Mesothelial cell of epicardium (in vitro differentiated cells): Measurements from ENCODE around the gene DGAT2. TPM values are rescaled to one million over a fixed set of nuclear protein-coding genes. Genes with fewer than 3 reads are reported as not detected.

ENCODE experiments used
- DNase-seq, 2 experiments: peaks; one replicate each; pipeline ENCODE4 v3.0.0; 2021; ENCODE audit warnings: low spot score in 2 of 2; ENCODE audit not compliant: unreplicated experiment in 2 of 2
- H3K27ac Mint-ChIP-seq: 2 replicates; pipeline ENCODE4 v1.8.0; 2021; ENCODE audit warnings: mixed read lengths
- H3K27me3 Mint-ChIP-seq: 2 replicates; pipeline ENCODE4 v1.8.0; 2021; ENCODE audit warnings: low read depth, mixed read lengths
- H3K36me3 Mint-ChIP-seq: 2 replicates; pipeline ENCODE4 v1.8.0; 2021; ENCODE audit warnings: mixed read lengths
- H3K4me1 Mint-ChIP-seq: 2 replicates; pipeline ENCODE4 v1.8.0; 2021; ENCODE audit warnings: mixed read lengths
- H3K4me3 Mint-ChIP-seq: 2 replicates; pipeline ENCODE4 v1.8.0; 2021; ENCODE audit warnings: mild to moderate bottlenecking, moderate library complexity, mixed read lengths
- H3K9me3 Mint-ChIP-seq: 2 replicates; pipeline ENCODE4 v1.8.0; 2021; ENCODE audit warnings: mixed read lengths
- total RNA-seq: library from RNA; stranded (reverse); gene quantifications from 3 replicates; pipeline ENCODE4 v1.2.1, GENCODE V29; 2021
- TF ChIP-seq, protein P1 (sequence below): fragments of 200-600 bp; sonication (generic); IDR thresholded peaks from one replicate; pipeline ENCODE4 v1.5.0; 2021; ENCODE audit warnings: antibody characterized with exemption; ENCODE audit not compliant: unreplicated experiment

Gene DGAT2
- total RNA-seq, 1 donor from 2014 or later: 1.3 TPM

GRCh38 chr11:75786101-75786736 is 17.6 kb downstream of the DGAT2 start:
- Mint-ChIP-seq H3K4me3 (no peak overlapping the region), H3K4me1 (no peaks in the 10 kb centered on the region), H3K9me3 (no peaks in the 10 kb centered on the region), H3K27me3 (no peaks in the 10 kb centered on the region), H3K27ac (no peak overlapping the region), H3K36me3 (no peaks in the 10 kb centered on the region)
- TF ChIP-seq, protein P1, sequence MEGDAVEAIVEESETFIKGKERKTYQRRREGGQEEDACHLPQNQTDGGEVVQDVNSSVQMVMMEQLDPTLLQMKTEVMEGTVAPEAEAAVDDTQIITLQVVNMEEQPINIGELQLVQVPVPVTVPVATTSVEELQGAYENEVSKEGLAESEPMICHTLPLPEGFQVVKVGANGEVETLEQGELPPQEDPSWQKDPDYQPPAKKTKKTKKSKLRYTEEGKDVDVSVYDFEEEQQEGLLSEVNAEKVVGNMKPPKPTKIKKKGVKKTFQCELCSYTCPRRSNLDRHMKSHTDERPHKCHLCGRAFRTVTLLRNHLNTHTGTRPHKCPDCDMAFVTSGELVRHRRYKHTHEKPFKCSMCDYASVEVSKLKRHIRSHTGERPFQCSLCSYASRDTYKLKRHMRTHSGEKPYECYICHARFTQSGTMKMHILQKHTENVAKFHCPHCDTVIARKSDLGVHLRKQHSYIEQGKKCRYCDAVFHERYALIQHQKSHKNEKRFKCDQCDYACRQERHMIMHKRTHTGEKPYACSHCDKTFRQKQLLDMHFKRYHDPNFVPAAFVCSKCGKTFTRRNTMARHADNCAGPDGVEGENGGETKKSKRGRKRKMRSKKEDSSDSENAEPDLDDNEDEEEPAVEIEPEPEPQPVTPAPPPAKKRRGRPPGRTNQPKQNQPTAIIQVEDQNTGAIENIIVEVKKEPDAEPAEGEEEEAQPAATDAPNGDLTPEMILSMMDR: no peak
- no peak for DNase-seq

- TF ChIP-seq, protein P1: no peak
- no peak overlapping the region for H3K4me3 Mint-ChIP-seq
- no peaks in the 10 kb centered on the region for H3K9me3 Mint-ChIP-seq
- H3K4me1 Mint-ChIP-seq: peaks cover 5% of the 10 kb centered on the region
- no peak overlapping the region for H3K27ac Mint-ChIP-seq
- DNase-seq: no peak
- no peaks in the 10 kb centered on the region for H3K36me3 Mint-ChIP-seq
- H3K27me3 Mint-ChIP-seq: no peaks in the 10 kb centered on the region
Observed at GRCh38 chr11:75789521-75789920, 20.9 kb downstream of the DGAT2 start.

- no peak overlapping the region for H3K4me3 Mint-ChIP-seq
- no peak for DNase-seq
- H3K27me3 Mint-ChIP-seq: no peaks in the 10 kb centered on the region
- no peaks in the 10 kb centered on the region for H3K9me3 Mint-ChIP-seq
- no peak overlapping the region for H3K27ac Mint-ChIP-seq
- TF ChIP-seq, protein P1: no peak
- peaks cover 5% of the 10 kb centered on the region for H3K4me1 Mint-ChIP-seq
- H3K36me3 Mint-ChIP-seq: no peaks in the 10 kb centered on the region
Observed at GRCh38 chr11:75790986-75791385, 22.4 kb downstream of the DGAT2 start.

DNA sequence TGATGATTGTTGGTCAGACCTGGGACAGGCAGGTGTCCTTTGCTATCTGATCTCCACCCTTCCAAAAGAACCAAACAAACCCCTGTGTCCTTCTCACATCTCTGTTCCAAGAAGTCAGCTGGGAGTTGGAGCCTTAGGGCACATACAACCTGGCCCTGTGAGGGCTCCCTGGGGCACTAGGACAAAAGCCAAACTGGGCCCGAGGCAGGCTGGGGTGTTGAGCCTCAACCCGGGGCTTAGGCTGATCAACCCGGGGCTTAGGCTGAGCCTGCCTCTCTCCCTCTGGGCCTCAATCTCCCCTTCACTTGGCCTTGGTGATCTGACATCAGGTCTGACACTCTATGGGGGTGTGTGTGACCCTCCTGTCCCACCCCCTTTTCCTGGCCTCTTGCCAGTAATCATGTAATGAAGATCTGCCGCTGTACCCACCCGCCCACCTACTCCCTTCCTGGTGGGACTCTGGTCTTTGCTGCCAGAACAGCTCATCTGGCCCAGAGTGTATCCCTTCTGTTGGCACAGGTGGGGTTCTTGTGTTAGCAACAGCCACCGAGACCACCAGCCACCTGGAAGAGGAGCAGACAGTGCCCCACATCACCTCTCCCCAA is 23.7 kb downstream of the DGAT2 start:
- peaks cover 5% of the 10 kb centered on the region for H3K4me1 Mint-ChIP-seq

DNA sequence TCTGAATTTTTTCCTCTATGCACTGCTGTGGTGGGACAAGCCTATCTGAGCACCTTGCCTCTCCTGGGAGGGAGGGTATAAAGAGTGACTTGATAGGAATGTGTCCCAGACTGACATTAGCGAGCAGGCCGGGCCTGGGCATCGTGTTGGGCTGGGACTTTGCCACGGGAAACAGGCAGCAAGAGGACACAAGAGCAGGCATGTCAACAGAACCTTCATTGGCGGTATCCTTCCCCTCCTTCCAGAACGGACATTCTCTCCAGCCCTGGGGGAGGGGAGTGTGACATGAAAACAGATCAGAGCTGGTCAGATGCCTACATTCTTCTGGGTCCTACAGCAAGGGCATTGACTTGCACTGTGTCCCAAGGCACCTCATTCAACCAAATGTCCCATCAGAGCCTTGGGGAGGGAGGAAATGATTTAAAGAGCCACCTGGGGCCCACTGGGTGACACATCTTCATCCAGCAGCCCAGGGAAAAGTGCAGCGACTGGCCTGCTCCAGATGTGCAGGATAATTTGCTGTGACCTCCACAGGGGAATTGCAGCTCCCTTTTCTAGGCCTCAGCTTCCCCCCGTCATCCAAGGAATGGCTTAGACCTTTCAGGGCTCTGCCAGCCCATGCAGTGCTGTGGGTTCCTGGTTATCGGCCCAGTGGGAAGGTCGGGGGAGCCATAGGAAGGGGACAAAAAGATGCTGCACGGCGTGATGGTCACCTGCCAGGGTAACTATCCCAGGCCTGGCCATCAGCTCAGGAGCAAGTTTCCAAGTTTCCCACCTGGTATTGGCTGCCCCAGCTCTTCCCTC is 24.6 kb downstream of the DGAT2 start:
- H3K9me3 Mint-ChIP-seq: no peaks in the 10 kb centered on the region
- TF ChIP-seq, protein P1: no peak
- H3K36me3 Mint-ChIP-seq: no peaks in the 10 kb centered on the region
- H3K4me3 Mint-ChIP-seq: no peak overlapping the region
- peaks cover 5% of the 10 kb centered on the region for H3K4me1 Mint-ChIP-seq
- no peaks in the 10 kb centered on the region for H3K27me3 Mint-ChIP-seq
- DNase-seq: no peak
- no peak overlapping the region for H3K27ac Mint-ChIP-seq

More for the DNA sequence above, 23.7 kb downstream of the DGAT2 start:
- Mint-ChIP-seq H3K27me3 (no peaks in the 10 kb centered on the region), H3K36me3 (no peaks in the 10 kb centered on the region), H3K9me3 (no peaks in the 10 kb centered on the region), H3K4me3 (no peak overlapping the region), H3K27ac (no peak overlapping the region)
- TF ChIP-seq, protein P1: no peak
- no peak for DNase-seq
